HG03439 (cell line): ENCODE results near the gene SLC38A9.
"Not testable (repeated sequence)": the region's sequence is repeated elsewhere in the genome, so short reads cannot be mapped to it uniquely, and the experiment has no call there.

Experiments used
- ATAC-seq: cut with Tn5 transposase; IDR thresholded peaks from one replicate; pipeline ENCODE4 v1.9.1; 2021; ENCODE audit warnings: mild to moderate bottlenecking, moderate library complexity; ENCODE audit not compliant: unreplicated experiment

Gene SLC38A9

DNA sequence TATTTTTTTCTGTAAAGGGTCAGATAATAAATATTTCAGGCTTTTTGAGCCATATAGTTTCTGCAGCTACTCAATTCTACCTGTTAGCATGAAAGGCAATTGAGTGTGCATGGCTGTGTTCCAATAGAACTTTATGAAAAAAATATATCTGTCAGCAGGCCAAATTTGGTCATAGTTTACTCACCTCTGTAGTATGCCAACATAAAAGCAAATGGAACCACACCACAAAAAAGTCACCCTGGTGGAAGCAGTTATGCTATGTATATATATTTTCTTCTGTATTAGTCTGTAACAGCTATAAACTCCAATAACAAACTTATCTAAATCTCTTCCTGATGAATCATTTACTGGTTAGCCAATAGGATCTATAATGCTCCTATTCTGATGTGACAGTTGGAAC is 3.4 kb downstream of the SLC38A9 start:
- no peak for ATAC-seq

DNA sequence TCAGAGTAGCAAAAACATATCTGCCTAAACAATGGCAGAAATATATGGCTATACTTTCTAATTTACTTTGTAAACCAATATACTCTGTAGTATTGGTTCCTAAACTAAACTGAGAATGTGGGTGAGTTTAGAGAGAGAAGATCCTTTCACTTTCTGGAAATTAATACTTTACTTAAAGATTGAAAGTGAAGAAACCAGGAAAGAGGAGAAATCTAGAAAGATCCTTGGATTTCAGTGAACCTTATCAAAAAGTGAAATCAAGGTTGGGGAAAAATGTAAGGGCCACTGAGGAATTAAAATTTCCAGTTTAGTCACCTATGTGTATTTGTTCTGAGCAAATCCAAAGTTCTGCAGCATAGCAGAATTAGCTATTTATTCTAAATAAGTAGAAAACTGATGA is 5.9 kb downstream of the SLC38A9 start:
- no peak for ATAC-seq

DNA sequence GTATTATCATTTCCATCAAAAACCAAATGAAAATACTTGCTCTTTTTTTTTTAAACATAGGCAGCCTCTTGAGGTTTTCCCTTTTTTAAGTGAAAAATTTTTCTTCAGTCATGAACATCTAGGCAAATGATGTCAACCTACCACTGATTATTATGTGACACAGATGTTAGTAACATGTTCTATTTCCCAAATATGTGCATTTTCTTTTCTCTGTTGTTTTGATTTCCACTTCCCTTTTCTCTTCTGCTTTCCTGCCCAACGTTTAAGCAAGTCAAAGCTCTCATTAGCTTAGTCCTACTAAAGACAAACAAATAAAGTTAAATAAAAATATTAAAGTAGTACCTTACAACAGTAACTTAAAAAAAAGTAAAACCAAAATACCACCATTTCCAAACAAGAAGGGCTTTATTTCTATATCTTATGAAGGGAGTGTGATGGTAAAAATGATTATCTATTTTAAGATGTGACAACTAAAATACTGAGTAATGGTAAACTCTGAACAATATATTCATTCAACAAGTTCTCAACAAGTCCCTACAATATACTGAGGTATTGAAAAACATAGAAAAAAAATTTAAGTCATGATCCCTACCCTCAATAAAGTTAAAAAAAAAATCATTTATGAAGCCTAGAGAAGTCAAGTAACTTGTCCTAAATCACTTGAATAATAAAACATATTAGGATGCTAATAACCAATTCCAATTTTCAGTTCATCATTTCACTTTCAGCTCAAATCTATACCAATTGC is 9.4 kb downstream of the SLC38A9 start:
- no peak for ATAC-seq

DNA sequence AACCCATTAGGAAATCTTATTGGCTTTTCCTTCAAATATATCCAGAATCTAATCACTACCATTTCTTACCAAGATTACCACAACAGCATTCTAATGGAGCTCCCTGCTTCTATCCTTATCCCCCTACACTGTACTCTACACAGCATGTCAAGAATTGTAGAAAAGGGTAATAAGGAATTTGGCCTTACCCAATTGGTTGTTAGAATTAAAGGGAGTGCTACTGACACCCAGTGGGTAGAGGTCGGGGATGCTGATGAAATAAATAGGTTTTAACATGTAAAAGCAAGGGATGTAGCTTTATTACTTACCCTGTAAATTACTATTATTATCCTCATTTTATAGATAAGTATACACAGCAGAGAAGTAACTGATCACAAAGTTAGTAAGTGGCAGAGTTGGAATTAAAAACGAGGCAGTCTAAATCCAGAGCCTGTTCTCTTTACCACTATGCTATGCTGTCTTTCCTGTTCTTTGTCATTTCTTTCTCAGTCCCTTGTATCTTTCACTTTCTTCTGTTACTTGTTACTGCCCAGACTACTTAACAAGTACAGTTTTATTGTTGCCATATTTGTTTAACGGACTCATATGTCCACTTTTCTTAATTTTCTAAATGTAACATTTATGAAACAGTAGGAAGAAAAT is 10.5 kb downstream of the SLC38A9 start:
- no peak for ATAC-seq

DNA sequence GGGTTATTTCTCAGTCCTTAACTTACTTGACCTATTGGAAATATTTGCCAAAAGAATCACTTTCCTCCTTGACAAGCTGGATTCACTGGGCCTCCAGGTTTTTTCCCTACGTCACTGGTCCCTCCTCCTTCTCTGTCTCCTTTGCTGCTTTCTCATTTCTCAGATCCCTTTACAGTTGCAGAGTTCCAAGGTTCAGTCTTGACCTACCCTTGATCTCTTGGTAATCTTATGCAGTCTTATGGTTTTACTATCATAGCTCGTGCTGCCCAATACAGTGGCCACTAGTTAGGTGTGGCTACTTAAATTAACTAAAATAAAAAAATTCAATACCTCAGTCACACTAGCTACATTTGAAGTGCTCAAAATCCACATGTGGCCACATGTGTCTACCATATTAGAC is 11.4 kb downstream of the SLC38A9 start:
- ATAC-seq, result no peak

DNA sequence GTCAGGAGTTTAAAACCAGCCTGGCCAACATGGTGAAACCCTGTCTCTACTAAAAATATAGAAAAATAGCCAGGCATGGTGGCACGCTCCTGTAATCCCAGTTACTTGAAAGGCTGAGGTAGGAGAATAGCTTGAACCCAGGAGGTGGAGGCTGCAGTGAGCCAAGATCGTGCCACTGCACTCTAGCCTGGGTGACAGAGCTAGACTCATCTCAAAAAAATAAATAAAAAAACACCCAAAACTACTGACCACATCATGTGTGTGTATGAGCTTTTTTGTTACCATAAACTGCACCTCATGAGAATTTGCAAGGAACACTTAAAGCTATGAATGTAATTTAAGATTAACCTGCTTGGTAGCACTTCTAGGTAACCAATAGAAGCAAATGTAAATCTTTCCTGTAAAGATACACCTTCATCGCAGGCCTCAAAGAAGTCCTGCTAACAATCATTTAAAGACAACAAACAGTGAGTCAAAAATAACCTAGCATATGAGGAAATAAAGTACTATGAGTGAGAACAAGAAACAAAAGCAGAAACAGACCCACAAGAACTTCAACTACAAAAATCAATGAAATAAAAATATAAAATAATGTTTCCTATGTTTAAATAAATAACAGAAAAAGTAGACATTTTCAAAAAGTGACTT is 13.0 kb downstream of the SLC38A9 start:
- no peak for ATAC-seq

DNA sequence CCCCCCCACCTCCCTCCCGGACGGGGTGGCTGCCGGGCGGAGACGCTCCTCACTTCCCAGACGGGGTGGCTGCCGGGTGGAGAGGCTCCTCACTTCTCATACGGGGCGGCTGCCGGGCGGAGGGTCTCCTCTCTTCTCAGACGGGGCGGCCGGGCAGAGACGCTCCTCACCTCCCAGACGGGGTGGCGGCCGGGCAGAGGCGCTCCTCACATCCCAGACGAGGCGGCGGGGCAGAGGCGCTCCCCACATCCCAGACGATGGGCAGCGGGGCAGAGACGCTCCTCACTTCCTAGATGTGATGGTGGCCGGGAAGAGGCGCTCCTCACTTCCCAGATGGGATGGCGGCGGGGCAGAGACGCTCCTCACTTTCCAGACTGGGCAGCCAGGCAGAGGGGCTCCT is 15.4 kb downstream of the SLC38A9 start:
- not testable (repeated sequence) for ATAC-seq

DNA sequence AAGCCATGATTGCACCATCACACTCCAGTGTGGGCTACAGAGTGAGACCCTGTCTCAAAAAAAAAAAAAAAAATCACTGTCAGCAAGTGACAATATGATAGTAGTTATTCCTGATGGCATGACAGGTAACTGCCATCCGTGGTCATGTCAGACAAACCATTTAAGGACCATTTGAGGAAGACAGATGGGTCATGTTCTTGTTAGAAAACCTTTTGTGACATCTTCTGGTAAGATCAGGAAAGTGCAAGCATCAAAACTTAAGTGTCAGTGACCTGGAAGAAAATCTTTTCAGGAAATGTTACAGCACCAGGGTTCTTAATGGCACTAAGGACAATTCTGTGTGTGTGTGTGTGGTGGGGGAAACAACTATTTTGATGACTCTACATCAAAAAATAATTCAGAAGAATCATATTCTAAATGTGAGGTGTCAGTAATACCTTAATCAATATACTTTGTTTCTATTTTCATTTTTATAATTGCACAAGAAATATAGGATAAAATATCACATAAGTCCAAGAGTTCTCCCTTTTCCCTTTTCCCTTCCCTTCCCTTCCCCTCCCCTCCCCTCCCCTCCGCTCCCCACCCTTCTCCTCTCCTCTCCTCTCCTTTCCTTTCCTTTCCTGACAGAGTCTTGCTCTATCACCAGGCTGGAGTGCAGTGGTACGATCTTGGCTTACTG is 17.8 kb downstream of the SLC38A9 start:
- no peak for ATAC-seq

DNA sequence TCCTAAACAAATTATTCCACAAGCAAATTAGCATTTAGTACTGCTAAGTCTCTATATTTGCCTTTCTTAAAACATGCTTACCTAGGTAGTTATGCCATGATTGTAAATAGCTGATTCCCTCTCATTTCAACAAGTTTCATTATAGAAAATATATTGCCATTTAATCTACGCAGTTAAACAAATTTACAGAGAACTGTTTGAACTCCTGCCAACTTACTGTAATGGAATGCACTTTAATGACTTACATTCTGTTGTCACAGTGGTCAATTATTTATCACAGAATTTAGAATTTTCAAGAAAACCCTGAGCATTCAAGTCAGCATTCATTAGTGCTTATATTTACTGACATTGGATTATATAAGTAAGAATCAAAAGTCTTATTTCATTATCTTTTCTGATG is 19.6 kb downstream of the SLC38A9 start:
- no peak for ATAC-seq

DNA sequence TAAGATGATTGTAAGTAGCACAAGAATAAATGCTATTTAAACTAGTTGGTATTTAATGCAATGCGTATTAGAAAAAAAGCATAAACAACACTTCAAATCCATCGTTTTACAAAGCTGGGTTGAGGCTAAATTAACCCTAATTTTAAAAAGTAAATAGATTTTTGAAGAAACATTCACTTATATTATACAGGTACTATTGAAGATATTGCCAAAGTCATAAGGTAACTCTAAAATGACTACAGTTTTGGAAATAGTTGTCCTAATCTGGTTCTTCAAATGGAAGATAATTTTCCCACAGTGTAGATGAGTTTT is 20.1 kb downstream of the SLC38A9 start:
- ATAC-seq, result no peak

DNA sequence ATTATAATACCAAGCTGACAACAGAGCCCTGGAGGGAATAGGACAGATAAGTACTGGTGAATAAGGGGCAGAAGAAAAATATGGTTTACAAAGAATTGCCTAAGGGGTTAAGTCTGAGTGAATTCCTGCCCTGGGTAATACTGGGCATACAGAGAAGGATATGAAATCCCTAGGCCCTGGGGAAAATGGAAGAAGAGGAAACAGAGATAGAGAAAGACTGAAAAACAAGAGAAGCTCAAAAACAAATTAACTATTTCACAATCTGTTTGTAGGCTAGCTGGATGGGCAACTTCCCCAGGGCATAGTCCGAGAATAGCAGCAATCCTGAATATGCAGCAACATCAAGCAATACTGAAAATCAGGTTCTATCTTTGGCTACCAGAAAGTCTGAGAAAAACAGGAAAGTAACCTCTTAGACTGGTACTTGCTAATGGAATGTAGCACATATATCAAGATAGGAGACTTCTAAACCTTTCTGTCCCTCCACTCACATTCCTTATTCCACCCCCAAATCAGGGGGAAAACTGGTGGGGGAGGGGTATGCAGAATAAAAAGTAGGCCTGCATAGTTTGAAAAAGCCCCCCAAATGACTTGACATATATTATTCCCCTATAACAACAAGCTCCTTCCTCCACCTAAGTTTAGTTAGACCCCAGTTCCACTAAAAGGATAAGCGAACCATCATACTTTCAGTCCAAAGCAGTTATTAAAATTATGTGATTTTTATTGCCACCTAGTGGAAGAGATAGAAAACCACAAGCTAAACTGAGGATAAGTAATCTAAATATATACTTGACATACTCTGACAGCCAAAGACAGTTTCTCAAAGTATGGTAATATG is 20.6 kb downstream of the SLC38A9 start:
- ATAC-seq, result no peak

DNA sequence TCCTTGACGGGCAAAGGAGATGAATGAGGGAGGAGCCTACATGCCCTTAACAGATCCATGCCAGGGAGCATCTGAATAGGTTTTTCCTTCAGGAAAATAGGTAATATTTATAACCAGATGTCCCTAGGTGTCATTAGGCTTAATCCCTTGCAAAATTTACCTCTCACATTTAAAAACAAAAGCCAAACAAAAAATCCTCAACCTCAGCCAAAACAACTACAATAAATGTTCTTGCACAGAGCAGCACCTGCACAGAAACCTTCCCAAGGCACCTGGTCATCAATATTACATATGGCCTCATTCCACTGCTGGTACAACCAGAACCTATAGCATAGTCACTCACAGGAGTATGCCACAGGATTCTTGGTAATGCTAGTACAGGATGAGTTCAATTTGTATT is 30.1 kb downstream of the SLC38A9 start:
- ATAC-seq, result no peak

DNA sequence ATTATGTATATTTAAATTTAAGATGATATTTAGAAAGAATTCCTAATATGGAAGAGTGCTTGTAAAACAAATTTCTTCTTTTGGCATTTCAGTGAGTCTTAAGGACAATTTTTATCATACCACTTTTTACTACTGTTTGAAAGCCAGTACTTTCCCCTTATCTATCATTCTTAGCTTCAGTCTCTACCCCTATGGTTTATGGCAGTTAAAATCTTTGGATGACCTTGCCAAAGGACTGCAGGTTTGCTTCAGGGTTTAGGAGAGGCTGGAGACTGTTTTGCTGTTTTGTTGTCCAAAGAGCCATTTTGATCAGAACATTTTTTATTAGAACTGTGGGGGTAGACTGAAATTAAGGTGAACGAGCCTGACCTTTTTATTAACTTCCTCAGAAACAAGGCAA is 30.8 kb downstream of the SLC38A9 start:
- ATAC-seq, result no peak

DNA sequence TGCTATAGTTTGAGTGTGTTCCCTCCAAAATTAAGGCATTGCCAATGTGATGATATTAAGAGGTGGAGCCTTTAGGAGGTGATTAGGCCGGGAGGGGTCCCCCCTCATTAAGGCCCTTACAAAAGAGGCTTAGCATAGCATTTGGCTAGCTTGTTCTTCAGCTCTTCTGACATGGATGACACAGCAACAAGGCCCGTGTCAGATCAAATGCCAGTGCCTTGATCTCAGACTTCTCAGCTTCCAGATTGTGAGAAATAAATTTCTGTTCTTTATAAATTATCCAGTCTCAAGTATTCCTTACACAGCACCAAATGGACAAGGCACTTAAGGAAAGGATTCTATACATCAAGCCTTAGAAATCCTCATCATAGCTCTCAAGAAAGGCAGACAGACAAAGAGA is 31.8 kb downstream of the SLC38A9 start:
- no peak for ATAC-seq

DNA sequence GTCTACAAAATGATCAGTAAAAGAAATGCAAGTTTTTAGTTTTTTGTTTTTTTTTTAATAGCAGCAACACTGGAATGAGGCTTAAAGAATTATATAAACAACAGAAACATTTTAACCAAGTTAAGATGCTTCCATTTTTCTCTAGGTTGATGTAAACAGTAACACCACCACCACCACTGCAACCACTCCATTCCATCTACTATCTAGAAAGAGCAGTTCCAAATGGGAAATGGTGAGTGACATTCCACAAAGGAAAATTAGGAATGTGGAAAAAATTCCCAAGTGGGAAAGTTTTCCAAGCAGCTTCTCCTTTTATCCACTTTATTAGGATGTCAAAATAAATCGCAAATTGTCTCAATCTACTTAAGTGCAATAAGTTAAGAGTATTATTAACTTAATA is 32.6 kb downstream of the SLC38A9 start:
- ATAC-seq, result no peak

DNA sequence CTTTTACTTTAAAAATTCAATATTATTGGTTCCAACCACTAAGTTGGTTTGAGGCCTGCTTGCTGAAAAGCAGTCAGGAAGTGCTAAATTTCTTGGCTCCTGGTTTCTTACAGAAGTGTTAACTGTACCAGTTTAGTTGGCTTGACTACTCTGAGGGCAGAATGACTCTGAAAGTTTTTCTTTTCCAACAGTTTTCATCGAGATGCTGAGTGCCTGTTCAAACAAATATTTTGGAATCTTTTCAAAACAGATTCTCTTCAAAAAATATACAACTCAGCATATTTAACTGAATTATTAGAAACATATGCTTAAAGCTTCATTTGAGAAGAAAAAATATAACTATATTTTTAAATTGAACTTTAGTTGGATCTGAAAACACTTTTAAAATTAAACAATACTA is 37.0 kb downstream of the SLC38A9 start:
- no peak for ATAC-seq

DNA sequence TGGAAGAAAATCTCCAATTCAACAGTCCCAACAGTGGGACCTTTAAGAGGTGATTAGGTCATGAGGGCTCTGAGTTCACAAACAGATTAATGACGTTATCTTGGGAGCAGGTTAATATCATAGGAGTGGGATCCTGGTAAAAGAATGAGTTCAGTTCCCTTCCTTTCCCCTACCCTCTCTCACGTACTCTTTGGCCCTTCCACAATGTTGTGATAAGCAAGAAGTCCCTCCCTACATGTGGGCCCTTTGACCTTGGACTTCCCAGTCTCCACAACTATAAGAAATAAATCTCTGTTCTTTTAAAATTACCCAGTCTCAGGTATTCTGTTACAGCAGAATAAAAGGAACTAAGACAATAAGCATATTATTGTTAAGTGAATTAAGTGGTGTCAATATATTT is 37.8 kb downstream of the SLC38A9 start:
- no peak for ATAC-seq

DNA sequence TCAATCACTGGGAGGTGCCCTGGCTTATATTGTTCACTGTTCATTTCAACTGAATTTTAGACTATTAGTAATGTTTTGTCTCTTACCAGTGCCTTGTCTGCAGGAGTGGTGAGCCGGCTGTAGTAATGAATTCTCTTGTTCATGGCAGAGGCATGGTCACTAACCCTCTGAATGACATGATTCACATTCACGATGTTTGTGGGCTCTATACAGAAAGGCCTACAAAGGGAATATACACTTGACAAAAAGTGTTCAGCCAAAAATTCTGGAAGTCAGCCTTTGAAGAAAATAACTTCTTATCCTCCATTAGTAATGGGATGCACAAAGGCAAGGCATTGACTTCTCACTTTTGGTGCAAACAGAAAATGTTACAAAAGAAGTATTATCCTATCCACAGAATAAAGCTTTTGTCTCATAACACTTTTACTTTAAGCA is 39.6 kb downstream of the SLC38A9 start:
- ATAC-seq, result no peak

DNA sequence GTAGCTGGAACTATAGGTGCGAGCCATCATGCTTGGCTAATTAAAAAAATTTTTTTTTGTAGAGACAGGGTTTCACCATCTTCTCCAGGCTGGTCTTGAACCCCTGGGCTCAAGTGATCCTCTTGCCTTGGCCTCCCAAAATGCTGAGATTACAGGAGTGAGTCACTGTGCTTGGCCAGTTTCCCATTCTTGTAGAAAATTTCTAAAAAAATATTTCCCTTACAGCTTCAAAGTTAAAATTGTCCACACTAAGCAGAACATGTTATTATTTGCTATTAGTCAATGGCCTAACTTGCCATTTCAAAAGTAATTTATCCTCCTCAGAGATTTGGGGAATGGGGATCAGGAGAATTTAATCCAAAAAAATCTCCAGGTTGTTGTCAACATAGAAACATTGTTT is 40.1 kb downstream of the SLC38A9 start:
- ATAC-seq, result no peak

DNA sequence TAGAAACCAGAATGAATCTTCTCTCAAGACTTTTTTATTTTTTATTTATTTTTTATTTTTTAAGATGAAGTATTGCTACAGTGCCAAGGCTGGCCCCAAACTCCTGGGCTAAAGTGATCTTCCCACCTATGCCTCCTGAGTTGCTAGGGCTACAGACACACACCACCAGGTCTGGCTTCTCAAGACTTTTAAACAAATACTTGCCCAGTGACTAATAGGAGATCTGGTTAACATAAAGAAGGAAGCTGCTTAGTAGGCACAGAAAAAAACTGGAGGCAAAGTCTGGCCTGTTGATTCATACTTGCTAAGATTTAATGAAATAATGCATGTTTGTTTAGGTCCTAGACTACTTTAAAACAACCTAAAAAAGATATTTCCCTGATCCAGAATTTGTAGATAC is 43.8 kb downstream of the SLC38A9 start:
- ATAC-seq, result no peak

DNA sequence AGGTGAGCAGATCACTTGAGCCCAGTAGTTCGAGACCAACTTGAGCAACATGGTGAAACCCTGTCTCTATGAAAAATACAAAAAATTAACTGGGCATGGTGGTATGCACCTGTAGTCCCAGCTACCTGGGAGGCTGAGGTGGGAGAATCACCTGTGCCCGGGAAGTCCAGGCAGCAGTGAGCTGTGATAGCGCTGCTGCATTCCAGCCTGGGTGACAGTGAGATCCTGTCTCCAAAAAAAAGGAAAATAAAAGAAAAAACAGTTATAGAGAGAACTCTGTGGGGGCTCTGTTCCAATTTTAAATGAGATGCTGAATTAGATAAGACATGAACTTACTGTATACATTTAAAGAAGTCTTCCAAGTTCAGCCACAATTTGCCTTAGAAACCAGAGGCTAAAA is 44.2 kb downstream of the SLC38A9 start:
- no peak for ATAC-seq
